HG03045 (cell line): ENCODE data around the gene FRMPD2.

Source experiments
- ATAC-seq: cut with Tn5 transposase; IDR thresholded peaks from one replicate; pipeline ENCODE4 v1.9.1; 2021; ENCODE audit warnings: mild to moderate bottlenecking, moderate library complexity; ENCODE audit not compliant: unreplicated experiment

Gene FRMPD2, protein sequence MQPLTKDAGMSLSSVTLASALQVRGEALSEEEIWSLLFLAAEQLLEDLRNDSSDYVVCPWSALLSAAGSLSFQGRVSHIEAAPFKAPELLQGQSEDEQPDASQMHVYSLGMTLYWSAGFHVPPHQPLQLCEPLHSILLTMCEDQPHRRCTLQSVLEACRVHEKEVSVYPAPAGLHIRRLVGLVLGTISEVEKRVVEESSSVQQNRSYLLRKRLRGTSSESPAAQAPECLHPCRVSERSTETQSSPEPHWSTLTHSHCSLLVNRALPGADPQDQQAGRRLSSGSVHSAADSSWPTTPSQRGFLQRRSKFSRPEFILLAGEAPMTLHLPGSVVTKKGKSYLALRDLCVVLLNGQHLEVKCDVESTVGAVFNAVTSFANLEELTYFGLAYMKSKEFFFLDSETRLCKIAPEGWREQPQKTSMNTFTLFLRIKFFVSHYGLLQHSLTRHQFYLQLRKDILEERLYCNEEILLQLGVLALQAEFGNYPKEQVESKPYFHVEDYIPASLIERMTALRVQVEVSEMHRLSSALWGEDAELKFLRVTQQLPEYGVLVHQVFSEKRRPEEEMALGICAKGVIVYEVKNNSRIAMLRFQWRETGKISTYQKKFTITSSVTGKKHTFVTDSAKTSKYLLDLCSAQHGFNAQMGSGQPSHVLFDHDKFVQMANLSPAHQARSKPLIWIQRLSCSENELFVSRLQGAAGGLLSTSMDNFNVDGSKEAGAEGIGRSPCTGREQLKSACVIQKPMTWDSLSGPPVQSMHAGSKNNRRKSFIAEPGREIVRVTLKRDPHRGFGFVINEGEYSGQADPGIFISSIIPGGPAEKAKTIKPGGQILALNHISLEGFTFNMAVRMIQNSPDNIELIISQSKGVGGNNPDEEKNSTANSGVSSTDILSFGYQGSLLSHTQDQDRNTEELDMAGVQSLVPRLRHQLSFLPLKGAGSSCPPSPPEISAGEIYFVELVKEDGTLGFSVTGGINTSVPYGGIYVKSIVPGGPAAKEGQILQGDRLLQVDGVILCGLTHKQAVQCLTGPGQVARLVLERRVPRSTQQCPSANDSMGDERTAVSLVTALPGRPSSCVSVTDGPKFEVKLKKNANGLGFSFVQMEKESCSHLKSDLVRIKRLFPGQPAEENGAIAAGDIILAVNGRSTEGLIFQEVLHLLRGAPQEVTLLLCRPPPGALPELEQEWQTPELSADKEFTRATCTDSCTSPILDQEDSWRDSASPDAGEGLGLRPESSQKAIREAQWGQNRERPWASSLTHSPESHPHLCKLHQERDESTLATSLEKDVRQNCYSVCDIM (N-terminal part only)

GRCh38 chr10:48274636-48275035 is at the start of gene FRMPD2:
FRMPD2 (minus strand) TSS chr10:48274696; CDS start chr10:48274567, 129 bp downstream.
- ATAC-seq, result no peak

DNA sequence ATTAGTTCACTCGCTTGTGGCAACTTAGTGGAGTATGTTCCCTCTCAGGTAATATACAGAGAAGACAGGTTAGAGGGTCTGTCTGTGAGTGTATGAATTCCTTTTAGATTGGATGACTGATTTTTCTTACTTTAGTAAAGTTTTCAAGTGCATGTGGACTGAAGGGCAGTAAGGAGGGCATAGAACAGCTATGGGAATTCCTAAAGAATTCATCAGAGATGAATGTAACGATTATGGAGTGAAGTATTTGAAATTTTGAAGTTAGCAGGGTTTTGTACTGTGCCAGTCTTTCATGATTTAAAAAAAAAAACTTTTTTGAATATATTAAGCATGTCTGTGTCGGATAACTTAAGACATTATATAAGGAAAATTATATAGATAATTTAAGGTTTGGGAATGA is 47.5 kb upstream of the FRMPD2 start:
- no peak for ATAC-seq

- no peak for ATAC-seq
Observed at GRCh38 chr10:48317321-48317990, 43.0 kb upstream of the FRMPD2 start.

DNA sequence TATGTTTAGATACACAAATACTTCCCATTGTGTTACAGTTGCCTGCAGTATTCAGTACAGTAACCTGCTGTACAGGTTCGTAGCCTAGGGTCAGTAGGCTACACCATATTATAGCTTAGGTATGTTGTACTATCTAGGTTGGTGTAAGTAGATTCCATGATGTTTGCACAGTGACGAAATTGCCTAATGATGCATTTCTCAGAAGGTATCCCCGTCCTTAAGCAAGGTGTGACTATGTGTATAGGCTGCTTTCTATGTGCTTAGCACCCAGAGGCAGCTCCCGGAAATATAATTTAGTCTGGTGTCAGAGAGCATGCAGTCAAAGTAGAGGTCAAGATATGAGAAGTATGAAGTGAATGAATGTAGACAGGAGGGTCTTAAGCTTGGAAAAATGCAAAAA is 41.7 kb upstream of the FRMPD2 start:
- no peak for ATAC-seq

GRCh38 chr10:48314107-48314506 is 39.6 kb upstream of the FRMPD2 start:
- ATAC-seq, result no peak

DNA sequence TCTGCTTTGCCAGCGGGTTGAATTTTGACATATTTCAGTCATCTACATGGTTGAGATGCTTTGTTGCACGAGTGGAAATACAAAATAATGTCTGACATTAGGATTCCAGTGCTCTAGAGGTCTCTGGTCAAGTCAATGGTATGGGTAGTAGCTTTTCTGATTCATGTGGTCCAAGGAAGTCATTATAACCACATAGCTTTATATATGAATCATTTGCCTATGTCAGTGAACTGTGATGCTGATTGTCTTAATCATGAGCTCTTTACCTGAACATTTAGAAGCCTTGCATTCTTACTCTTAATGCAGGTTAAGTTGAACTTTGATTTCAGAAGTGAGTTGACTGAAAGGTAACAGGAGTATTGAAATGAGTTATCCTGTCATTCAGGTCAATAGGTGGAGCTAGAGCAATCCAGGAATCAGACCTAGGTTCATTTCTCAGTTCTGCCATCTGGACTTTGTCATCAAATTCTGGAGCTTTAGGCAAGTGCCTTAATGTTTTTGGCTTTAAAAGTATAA is 35.3 kb upstream of the FRMPD2 start:
- no peak for ATAC-seq

DNA sequence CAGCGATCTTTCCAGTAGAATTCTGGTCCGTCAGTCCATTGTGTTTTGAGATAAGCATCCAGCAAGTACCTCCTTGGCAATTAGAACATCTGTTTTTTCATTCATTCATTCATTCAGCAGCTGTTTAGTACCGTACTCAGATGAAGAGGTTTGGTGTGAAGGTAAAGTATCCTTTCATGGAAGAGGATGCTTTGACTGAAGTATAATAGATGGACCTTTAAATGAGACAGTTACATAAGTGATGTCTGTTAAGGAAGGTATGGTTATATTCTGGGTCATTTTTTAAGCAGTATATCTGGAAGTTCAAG is 33.2 kb upstream of the FRMPD2 start:
- ATAC-seq, result no peak

DNA sequence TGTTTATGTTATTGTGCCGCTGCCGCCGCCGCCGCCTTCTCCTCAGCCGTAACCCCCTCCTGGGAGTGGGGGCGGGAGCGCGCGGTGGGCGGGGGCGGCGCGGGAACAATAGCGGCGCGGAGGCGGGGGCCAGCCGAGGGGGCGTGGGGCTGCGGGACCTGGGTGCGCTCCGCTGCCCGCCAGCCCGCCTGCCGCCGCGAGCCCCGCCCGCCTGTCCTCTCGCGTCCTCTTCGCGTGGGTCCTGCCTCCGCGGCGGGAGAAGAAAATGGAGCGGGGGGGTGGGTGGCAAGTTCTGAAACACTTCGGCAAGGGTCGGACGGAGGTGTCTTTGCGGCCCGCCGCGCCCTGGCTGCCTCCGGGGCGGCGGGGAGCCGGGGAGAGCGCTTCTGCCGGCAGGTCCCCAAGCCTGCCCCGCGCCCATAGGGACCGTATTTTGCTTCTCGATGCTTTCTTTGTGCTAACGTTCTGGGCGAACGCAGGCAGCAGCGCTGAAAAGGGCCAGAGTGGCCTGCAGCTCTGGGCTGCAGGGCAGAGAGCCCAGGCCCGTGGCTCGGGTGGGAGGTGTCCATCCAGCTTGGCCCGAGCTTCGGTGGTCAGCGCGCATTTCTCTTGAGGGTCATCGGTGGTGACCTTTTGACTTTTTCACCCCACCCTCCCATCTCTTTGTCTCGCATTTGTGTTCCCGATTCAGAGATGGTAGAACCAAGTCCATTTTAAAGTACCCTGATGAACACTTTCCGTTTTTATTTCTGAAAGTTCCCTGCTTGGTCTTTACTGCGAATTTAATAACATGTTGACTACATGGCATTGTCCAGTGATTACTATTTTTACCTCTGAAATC is 32.6 kb upstream of the FRMPD2 start:
- ATAC-seq, result peak; percentile 48

- peak; percentile 87 for ATAC-seq
Observed at GRCh38 chr10:48306265-48306869, 31.9 kb upstream of the FRMPD2 start, which contains the start of gene MAPK8. MAPK8 (plus strand) TSS chr10:48306677; CDS start chr10:48401661, 94,984 bp downstream.

DNA sequence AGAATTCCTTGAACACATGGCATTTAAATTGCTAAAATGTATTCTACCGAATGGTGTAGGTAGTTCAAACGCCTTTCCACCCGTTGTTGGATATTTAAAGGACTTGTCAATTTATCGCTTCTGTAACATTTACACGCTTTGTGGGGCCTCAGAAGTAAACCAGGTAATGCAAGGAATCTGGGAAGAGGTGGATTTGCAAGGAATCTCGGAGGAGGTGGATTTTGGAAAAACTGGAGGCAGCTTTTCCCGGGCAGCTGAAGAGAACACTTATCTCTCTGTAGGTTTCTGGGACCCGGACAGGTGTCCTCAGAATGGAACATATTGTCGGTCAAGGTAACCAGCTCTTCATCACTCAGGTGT is 31.4 kb upstream of the FRMPD2 start:
- ATAC-seq, result no peak

- ATAC-seq, result no peak
Observed at GRCh38 chr10:48302515-48303476, 28.3 kb upstream of the FRMPD2 start.

DNA sequence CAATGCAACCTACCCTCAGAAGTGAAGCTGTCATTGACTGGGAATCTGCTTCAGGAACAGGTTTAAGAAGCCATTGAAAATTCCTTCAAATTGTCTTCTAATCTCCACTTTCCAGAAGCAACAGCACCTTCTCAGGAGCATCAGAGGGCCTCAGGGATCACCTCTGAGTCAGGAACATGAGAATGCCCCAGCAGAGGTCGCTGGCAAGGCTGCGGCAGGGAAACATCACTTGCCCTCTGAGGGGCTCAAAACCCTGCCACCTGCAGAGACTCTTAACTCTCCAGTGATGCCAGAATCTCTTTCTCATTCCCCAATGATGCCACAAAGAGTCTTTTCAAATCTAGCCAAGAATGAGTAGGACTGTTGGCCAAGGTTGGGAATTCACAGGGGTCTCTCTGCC is 26.1 kb upstream of the FRMPD2 start:
- no peak for ATAC-seq

DNA sequence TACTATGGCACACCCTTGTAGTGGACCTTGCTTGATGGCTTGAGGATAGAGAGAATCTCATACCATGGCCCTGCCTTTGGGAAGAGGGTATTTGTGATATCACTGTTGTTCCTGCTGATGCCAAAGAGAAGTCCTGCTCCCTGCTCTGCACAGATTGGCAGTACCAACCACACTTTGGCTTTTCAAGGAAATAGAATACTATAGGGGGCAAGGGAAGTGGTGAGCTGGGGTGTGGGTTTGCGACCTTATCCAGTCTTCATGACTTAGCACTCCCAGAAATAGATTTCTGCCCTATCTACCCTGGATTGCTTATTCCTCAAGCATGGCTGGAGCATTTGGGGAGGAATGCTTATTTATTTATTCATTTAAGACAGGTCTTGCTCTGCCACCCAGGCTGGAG is 25.2 kb upstream of the FRMPD2 start:
- ATAC-seq, result no peak

DNA sequence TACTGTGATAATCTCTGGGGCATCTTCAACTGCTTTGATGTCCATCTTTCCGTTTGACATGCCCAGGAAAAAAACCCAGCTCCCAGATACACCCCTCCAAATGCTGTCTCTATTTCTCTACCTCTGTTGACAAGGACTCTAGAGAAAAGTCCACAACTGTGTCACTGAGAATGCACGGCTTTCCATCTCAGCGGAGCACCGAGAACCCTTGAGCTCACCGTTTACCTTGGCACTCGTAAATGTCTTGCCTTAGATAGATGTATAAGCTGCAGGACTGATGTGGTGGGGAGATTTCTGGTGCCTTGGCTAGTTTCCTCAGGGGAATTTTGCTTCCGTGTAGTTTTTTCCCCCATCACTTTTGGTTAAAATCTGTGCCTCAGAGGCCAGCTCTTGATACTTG is 24.6 kb upstream of the FRMPD2 start:
- ATAC-seq, result no peak

DNA sequence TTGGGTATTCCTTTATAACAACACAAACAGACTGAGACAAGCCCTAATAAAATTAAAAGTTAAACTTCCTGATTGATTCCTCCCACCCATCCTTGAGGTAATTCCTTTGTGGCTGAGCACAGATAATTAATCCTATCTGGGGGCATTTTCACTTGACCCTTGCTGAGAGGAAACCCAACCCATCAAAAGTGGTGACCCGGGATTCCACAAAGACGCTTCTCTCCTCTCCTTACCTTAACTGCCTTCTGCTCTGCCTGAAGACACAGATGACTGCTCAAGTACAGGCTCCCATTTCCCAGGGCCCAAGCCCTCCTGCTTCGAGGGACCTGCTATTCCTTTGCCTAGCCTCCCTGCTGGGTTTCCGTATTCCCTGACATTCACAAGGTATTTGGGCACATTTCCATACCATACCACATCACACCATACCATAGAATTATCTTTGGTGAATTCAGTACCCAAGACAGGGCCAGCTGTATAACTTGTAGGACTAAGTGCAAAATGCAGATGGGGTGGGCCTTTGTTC is 22.1 kb upstream of the FRMPD2 start:
- ATAC-seq, result no peak

GRCh38 chr10:48294431-48294830 is 19.9 kb upstream of the FRMPD2 start:
- no peak for ATAC-seq

- no peak for ATAC-seq
Observed at GRCh38 chr10:48292616-48293015, 18.1 kb upstream of the FRMPD2 start.

DNA sequence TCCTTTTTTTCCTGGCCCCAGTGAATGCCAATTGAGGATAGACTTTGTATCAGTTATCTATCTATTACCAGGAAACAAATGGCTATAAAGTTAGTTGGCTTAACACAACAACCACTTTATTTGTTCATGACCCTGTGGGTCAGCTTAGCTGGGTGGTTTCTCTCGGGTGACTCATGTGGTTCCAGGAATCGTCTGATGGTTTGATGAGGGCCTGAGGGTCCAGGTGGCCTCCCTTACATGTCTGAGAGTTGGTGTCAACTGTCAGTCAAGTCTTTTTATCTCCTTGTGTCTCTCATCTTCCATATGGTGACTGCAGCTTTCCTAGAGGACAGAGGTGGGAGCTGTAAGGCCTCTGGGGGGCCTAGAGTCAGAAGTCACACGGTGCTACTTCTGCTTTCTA is 16.7 kb upstream of the FRMPD2 start:
- no peak for ATAC-seq
